ENCODE measurements around the gene ARAP1. TPM values are rescaled to one million over a fixed set of nuclear protein-coding genes. Genes with fewer than 3 reads are reported as not detected.
"Not testable (repeated sequence)": the region's sequence is repeated elsewhere in the genome, so short reads cannot be mapped to it uniquely, and the experiment has no call there.

ARAP1 gene
- 10 to 100 TPM; 81.7 to 93.4 TPM for total RNA-seq

DNA sequence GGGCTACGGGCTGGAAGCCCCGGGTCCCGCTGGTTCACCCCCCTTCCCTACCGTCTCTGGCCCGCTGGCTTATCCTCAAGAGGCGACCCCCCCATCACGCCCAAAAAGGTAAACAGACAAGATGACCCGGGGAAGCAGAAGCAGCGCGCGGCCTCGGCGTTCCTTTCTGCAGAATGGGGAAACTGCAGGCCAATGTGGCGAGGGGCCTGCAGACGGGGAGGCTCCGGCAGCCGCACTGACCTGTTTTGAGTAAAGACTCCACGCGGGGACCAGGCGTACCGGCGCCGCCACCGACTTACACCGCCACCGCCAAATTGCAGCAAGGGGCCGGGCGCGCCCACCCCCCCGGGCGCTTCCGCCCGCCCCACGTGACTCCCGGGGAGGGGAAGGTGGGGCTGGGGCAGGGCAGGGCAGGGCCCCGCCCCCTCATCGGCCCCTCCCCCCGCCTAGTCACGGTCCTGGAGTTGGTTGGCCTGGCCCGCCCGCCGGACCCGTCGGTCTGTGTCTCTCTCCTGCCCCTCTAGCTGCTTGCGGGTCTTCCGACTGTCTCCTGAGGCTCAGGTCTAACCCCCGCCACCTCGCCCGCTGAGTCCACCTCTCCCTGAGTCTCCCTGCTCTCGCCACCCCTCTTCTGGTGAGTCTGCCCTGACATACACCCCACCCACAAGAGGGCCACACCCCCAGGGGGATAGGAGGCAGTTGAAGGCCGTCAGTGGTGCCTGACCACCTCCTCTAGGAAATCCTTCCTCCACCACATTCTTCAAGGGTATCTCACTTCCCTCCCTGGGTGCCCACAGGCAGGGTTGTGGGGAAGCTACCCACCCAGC lies at the start of gene ARAP1:
Gene ARAP1 (minus strand): TSS at position 321 of the 827 bp plus-strand sequence. CDS start 25,280 bp downstream, outside the sequence.
- Mint-ChIP-seq H3K4me3 (peak within 1 kb of the TSS; percentile 93 to 96), H3K4me1 (ENCODE audit: low read depth) (peaks cover 42% of the 10 kb centered on the region), H3K27ac (peak within 1 kb of the TSS; percentile 91), H3K36me3 (ENCODE audit: insufficient read depth in 2 of 2) (no peaks in the 10 kb centered on the region), H3K27me3 (ENCODE audit: low read depth) (no peaks in the 10 kb centered on the region), H3K9me3 (no peaks in the 10 kb centered on the region)
- peak; percentile 75 to 78 for DNase-seq
- peak; percentile 88 to 91 for ATAC-seq (replicated peaks in 1 of 2)

DNA sequence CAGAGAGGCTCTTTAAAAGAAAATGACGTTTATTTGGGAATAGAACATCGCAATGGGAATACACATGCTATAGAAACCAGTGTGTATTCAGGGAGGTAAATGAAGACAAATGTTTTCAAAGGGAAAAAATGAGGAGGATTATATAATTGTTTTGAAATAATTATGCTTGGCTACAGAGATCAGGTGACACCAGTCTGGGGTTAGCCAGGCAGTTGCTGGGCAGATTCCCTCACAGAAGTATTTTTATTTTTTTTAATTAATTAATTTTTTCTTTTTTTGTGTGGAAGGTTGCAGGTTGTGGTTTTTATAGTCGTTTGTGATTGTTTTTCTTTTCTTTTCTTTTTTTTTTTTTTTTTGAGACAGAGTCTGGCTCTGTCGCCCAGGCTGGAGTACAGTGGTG lies 47.2 kb upstream of the ARAP1 start:
- H3K36me3 Mint-ChIP-seq (ENCODE audit: insufficient read depth in 2 of 2) = no peaks in the 10 kb centered on the region
- ATAC-seq (replicated peaks in 1 of 2) = no peak

DNA sequence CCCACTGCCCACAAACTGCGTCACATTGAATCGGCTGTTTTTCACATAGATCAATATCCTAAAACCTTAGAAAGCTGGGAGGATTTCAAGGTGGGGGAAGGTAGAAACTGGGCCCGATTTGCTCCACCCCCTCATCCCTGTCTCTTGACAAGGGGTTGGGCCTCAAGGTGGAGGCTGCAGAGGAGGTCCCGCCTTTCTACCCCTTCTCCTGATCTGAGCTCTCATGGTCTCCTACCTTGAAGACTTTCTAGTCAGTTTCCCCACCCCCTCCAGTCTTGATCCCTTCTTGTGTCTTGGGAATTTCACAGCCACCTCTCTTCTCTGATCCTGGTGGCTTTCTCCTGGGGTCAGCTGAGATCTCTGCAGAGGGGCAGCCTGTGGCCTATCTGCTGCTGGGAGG lies 46.2 kb upstream of the ARAP1 start:
- H3K36me3 Mint-ChIP-seq (ENCODE audit: insufficient read depth in 2 of 2) = no peaks in the 10 kb centered on the region
- ATAC-seq (replicated peaks in 1 of 2) (no peak), DNase-seq (no peak)
- H3K4me1 Mint-ChIP-seq (ENCODE audit: low read depth) = peaks cover 13% of the 10 kb centered on the region
- H3K9me3 Mint-ChIP-seq = no peaks in the 10 kb centered on the region
- H3K27me3 Mint-ChIP-seq (ENCODE audit: low read depth) = no peaks in the 10 kb centered on the region
- no peak overlapping the region for H3K4me3 Mint-ChIP-seq
- H3K27ac Mint-ChIP-seq = no peak overlapping the region

More for the DNA sequence above, 47.2 kb upstream of the ARAP1 start:
- no peak overlapping the region for H3K4me3 Mint-ChIP-seq
- no peaks in the 10 kb centered on the region for H3K9me3 Mint-ChIP-seq
- no peak for DNase-seq
- H3K27ac Mint-ChIP-seq = no peak overlapping the region
- H3K4me1 Mint-ChIP-seq (ENCODE audit: low read depth) = peaks cover 9% of the 10 kb centered on the region
- no peaks in the 10 kb centered on the region for H3K27me3 Mint-ChIP-seq (ENCODE audit: low read depth)

DNA sequence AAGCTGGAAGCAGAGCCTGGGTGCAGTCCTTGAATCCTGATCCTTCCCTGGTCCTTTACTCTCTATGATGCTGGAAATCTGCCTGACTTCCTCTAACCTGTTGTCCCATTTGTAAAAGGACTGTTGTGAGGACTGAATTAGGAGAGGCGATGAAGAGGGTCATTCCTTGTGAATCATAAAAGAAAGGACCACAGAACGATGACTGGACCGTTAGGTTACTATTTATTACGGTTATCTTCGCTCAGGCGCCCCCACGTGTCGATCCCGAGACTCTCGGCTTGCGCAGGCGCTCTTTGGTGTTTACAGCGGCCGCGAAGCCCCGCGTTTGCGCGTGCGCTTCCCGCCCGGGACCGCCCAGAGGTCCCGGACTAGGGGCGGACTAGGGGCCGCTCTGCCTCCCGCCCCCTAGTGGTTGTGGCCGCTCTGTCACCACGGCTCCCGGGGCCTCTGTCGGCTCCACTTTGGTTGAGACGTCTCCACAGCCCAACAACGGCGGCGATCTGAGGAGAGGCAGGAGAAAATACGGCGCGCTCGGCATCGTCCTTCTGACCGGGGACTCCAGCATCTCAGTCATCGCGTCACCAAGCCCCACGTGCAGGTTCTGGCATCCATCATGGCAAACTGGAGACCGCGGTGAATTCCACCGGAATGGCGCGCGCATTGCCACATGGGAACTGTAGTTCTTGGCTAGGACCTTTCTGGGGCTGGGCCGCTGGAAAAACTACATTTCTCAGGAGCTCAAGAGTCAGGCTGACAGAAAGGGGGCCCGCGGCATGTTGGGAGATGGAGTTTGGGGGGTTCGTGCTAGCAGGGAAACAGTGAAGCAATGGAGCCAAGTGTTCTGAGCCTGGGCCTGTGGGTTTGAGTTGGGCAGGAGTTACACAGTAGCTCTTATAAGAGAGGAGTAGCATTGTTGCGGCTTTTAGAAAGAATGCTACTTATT lies 41.5 kb upstream of the ARAP1 start, which contains the start of gene STARD10:
Gene STARD10 (minus strand): TSS at position 623 of the 943 bp plus-strand sequence. CDS start 12,866 bp downstream, outside the sequence.
- H3K4me1 Mint-ChIP-seq (ENCODE audit: low read depth) = peaks cover 26% of the 10 kb centered on the region
- H3K27me3 Mint-ChIP-seq (ENCODE audit: low read depth) = no peaks in the 10 kb centered on the region
- H3K9me3 Mint-ChIP-seq = no peaks in the 10 kb centered on the region
- H3K36me3 Mint-ChIP-seq (ENCODE audit: insufficient read depth in 2 of 2) = no peaks in the 10 kb centered on the region
- DNase-seq (peak; percentile 93 to 97), ATAC-seq (replicated peaks in 1 of 2) (peak; percentile 96)
- H3K4me3 Mint-ChIP-seq = peak within 1 kb of the TSS; percentile 79 to 91
- peak within 1 kb of the TSS; percentile 81 for H3K27ac Mint-ChIP-seq

DNA sequence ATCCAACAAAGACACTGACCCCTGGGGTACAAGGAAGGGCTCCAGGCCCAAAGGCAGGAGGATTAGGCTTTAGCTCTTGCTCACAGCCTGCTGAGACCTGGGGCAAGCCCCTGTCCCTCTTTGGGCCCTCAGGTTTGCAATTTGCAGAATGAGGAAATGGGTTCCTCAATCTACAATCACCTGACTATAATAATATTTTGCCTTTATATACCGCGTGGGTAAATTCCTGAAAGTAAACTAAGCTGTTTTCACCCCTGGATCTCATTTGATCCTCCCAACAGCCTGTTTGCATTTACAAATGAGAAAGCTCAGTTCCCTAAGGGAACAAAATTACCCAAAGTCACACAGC lies 40.8 kb upstream of the ARAP1 start:
- no peaks in the 10 kb centered on the region for H3K9me3 Mint-ChIP-seq
- no peaks in the 10 kb centered on the region for H3K36me3 Mint-ChIP-seq (ENCODE audit: insufficient read depth in 2 of 2)
- peak overlapping the region; percentile 81 for H3K27ac Mint-ChIP-seq
- H3K27me3 Mint-ChIP-seq (ENCODE audit: low read depth) = no peaks in the 10 kb centered on the region
- ATAC-seq (replicated peaks in 1 of 2) = no peak
- H3K4me3 Mint-ChIP-seq = peak overlapping the region; percentile 79 to 91
- peaks cover 32% of the 10 kb centered on the region for H3K4me1 Mint-ChIP-seq (ENCODE audit: low read depth)
- no peak for DNase-seq

DNA sequence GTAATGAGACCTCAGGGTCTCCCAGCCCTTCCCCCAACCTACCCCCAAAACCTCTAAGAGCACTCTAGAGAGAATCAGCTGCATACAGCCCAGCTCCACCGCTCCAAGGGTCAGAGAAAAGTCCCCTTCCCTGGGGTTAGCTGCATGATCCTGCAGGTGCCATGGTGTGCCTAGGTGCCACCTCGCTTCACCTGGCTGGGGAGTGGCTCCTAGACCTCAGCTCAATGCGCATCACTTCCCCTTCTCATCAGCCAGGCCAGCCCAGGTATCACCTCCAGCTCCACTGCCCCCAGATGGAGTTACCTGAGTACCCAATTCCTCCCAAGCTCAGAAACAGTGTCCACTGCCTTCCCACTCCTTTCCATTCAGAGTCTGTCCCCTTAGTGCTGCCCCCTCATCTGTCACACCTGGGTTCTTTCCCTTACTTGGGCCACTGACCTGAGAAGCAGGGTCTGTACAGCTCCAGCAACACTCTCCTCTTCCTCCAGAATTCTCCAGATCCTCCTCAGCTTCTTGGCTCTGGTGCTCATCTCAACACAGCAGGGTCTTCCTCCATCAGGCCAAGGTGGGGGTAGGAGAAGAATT lies 40.3 kb upstream of the ARAP1 start:
- no peaks in the 10 kb centered on the region for H3K9me3 Mint-ChIP-seq

DNA sequence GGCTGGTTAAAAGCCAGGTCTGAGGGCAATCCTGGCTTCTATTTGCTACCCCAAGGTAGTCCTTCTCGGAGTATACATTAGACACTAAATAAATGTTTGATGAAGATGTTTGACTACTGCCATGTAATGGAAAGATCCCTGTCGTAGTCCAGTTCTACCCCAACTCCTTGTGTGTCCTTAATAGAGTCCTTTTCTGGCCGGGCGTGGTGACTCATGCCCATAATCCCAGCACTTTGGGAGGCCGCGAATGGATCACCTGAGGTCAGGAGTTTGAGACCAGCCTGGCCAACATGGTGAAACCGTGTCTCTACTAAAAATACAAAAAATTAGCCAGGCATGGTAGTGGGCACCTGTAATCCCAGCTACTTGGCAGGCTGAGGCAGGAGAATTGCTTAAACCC lies 39.0 kb upstream of the ARAP1 start:
- ATAC-seq (replicated peaks in 1 of 2); H3K36me3 Mint-ChIP-seq (ENCODE audit: insufficient read depth in 2 of 2); H3K9me3 Mint-ChIP-seq; H3K27ac Mint-ChIP-seq; H3K4me3 Mint-ChIP-seq; DNase-seq; H3K27me3 Mint-ChIP-seq (ENCODE audit: low read depth): not testable (repeated sequence)
- H3K4me1 Mint-ChIP-seq (ENCODE audit: low read depth) = peaks cover 47% of the 10 kb centered on the region

More for the DNA sequence above, 40.3 kb upstream of the ARAP1 start:
- Mint-ChIP-seq H3K4me1 (ENCODE audit: low read depth) (peaks cover 37% of the 10 kb centered on the region), H3K27ac (peak overlapping the region; percentile 81), H3K27me3 (ENCODE audit: low read depth) (no peaks in the 10 kb centered on the region), H3K36me3 (ENCODE audit: insufficient read depth in 2 of 2) (no peaks in the 10 kb centered on the region), H3K4me3 (peak overlapping the region; percentile 79 to 91)
- no peak for DNase-seq
- ATAC-seq (replicated peaks in 1 of 2) = no peak

DNA sequence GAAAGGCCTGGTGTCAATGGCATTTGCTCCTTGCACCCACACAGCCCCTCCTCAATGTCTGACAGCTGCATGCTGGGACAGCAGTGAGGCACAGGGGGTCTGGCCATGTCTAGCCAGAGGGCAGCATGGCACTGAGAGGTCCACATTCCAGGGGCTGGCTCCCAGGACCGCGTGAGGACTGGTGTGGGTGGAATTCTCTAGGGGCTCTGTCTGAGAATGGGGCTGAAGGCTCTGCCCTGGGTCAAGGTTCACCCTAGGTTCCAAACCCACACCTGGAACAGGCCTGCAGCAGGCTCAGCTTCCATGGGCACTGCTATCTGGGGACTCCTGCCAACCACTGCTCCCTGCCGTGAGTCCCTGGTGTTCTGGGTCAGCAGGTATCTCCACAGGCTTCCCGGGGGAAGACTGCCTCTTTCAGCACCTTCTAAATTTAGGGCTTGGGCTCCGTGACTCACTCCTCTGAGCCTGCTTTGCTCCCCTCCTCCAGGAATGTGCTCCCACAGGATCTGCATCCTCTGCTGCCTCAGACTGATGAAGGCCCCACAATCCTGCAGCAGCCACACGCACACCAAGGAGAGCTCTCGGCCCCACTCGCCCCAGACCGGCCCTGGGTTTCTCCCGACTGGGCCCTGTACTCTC lies 37.4 kb upstream of the ARAP1 start:
- Mint-ChIP-seq H3K9me3 (no peaks in the 10 kb centered on the region), H3K4me1 (ENCODE audit: low read depth) (peaks cover 43% of the 10 kb centered on the region), H3K4me3 (no peak overlapping the region), H3K36me3 (ENCODE audit: insufficient read depth in 2 of 2) (no peaks in the 10 kb centered on the region), H3K27ac (no peak overlapping the region), H3K27me3 (ENCODE audit: low read depth) (no peaks in the 10 kb centered on the region)
- DNase-seq (no peak), ATAC-seq (replicated peaks in 1 of 2) (no peak)

DNA sequence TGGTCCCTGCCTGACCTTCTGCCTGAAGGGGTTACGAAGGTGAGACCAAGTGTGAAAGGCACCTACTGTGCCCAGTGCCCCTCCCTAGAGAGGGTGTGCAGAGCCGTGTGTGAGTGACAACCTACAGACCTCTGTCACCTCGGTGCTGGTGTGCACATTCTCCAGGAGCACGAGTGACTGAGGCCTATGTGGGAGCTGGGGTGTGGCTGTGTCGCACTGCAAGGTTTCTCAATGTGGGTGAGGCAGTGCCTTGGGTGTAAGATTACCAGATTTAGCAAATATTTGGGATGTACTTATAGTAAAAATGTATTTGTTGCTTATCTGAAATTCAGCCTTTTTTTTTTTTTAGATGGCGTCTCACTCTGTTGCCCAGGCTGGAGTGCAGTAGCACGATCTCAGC lies 36.0 kb upstream of the ARAP1 start:
- no peaks in the 10 kb centered on the region for H3K27me3 Mint-ChIP-seq (ENCODE audit: low read depth)
- H3K27ac Mint-ChIP-seq = no peak overlapping the region
- peak overlapping the region in 1 of 2 donors; percentile 74 for H3K4me3 Mint-ChIP-seq
- H3K9me3 Mint-ChIP-seq = no peaks in the 10 kb centered on the region
- DNase-seq = no peak
- H3K4me1 Mint-ChIP-seq (ENCODE audit: low read depth) = peaks cover 33% of the 10 kb centered on the region
- no peaks in the 10 kb centered on the region for H3K36me3 Mint-ChIP-seq (ENCODE audit: insufficient read depth in 2 of 2)
- ATAC-seq (replicated peaks in 1 of 2) = no peak

DNA sequence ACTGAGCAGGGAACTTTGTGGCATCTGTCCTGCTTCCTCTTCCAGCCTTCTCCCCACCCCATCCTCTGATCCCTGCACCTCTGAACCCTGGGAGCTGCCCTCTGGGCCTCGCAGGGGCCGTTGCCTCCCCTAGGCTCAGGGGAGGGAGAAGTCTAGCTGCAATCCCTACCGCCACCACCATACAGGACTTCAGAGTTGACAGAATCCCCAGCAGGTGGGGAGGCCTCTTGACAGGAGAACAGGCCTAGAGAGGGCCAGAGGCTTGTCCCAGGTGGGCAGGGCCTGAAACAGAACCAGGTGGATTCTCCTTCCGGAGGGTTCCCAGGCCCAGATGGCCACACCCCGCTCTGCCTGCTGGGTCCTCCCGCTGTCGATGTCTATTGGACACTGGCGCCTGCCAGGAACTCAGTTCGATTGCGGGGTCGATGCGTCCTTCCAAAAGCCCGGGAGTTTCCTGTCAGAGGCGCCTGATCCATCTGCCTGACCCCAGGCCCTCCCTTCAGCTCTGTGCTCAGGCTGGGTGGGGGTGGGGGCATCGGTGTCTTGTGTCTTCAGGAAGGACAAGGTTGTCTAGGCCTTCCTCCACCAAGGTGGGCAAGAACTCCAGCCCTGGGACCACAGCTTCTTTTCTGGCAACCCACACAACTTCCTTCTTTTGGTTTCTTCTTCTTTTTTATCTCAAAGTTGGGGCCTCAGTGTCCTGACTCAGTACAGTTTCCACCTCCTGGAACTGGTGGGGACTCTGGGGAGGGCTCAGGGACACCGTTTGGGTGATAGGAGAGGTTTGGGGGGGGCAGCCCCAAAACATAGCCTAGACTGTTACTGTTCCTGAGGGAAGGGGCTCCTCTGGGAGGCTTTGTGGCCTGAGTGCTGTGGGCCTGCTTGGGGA lies 35.3 kb upstream of the ARAP1 start:
- Mint-ChIP-seq H3K4me1 (ENCODE audit: low read depth) (peaks cover 31% of the 10 kb centered on the region), H3K36me3 (ENCODE audit: insufficient read depth in 2 of 2) (no peaks in the 10 kb centered on the region), H3K27me3 (ENCODE audit: low read depth) (no peaks in the 10 kb centered on the region), H3K27ac (no peak overlapping the region), H3K4me3 (peak overlapping the region; percentile 1 to 74), H3K9me3 (no peaks in the 10 kb centered on the region)
- DNase-seq (peak in 1 of 2 donors; percentile 40), ATAC-seq (replicated peaks in 1 of 2) (peak; percentile 44 to 74)

DNA sequence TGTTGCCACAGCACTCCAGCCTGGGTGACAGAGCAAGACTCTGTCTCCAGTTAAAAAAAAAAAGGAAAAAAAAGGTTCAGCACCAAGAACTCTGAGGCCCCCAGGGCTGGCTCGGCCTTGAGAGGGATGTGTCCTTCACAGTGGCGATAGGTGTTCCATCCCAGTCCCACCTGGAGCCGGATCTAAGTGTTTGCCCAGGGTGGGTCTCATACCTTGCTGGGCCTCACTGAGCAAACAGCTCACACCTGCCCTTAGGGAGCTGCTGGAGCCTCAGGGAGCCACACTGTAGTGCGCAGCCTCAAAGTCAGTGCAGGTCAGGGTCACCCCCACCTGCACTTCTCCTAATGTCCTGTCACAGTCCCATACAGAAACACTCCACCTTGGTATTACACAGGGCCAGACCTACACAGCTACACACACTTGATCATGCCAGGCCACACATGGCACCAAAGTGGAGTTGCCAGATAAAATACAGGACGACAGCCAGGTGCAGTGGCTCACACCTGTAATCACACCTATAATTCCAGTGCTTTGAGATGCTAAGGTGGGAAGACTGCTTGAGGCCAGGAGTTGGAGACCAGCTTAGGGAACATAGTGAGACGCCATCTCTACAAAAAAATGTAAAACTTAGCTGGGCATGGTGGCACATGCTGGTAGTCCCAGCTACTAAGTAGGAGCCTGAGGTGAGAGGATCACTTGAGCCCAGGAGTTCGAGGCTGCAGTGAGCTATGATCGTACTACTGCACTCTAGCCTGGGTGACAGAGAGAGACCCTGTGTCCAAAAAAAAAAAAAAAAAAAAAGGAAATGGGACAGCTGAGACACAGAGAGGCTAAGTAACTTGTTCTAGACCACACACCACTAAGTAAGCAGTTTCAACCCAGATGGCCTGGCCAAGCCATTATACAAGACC lies 34.4 kb upstream of the ARAP1 start:
- ATAC-seq (replicated peaks in 1 of 2) = no peak
- Mint-ChIP-seq H3K4me1 (ENCODE audit: low read depth) (peaks cover 34% of the 10 kb centered on the region), H3K9me3 (no peaks in the 10 kb centered on the region), H3K27ac (no peak overlapping the region), H3K4me3 (no peak overlapping the region), H3K27me3 (ENCODE audit: low read depth) (no peaks in the 10 kb centered on the region), H3K36me3 (ENCODE audit: insufficient read depth in 2 of 2) (no peaks in the 10 kb centered on the region)
- DNase-seq = no peak
